GM18519 (cell line): ENCODE measurements around the gene ADGRL3.
"Not testable (repeated sequence)": the region's sequence is repeated elsewhere in the genome, so short reads cannot be mapped to it uniquely, and the experiment has no call there.

Source experiments
- ATAC-seq: cut with Tn5 transposase; IDR thresholded peaks from one replicate; pipeline ENCODE4 v1.9.1; 2021; ENCODE audit warnings: mild to moderate bottlenecking, moderate library complexity; ENCODE audit not compliant: unreplicated experiment, low FRiP score

The ADGRL3 gene

DNA sequence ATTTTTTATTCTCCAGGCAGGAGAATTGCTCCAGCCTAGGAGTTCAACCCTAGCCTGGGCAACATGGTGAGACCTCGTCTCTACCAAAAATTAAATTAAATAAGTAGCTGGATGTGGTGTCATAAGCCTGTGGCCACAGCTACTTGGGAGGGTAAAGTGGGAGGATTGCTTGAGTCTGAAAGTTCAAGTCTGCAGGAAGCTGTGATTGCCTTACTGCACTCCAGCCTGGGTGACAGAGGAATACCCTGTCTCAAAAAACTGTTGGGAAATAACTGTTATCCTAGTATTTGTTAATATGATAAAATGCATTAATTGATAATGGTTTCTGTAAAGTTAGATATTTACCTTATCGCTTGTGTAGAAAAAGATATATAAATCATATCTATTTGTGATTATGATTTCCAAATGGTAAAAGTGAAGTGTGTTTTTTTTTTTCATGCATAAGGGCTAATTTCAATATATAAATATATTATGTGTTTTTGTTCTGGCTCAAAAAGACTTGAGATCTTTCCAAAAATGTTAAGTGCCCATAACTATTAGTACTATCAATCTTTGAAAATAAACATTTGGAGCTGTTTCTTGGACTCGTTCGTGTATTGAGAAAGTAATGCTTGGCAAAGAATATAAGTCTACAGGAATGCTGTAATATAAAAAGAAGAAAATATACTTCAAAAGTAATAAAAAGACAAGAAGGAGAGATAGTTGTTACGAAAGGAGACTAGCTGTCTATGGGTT lies 396.6 kb downstream of the ADGRL3 start:
- ATAC-seq: no peak

- no peak for ATAC-seq
Measured at GRCh38 chr4:61603086-61603485, 403.0 kb downstream of the ADGRL3 start.

- no peak for ATAC-seq
Measured at GRCh38 chr4:61604054-61604453, 403.9 kb downstream of the ADGRL3 start.

DNA sequence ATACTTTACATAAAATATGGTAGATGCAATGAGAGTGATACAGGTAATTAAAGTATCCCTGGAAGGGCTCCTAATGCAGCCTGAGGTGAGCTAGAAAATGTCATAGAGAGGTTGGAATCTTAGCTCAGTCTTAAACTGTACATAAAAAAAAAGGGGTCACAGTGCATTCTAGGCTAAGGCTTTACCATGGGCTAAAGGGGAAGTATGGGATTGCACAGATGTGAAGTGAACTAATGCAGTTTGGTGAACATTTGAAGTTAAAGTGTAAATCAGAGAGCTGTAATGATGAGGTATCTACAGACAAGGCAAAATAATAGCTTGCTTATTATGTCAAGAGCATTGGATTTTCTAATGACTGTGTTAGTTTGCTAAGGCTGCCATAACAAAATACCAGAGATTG lies 405.9 kb downstream of the ADGRL3 start:
- no peak for ATAC-seq

GRCh38 chr4:61614231-61614630 lies 414.1 kb downstream of the ADGRL3 start:
- ATAC-seq: no peak

- no peak for ATAC-seq
Measured at GRCh38 chr4:61619528-61619927, 419.4 kb downstream of the ADGRL3 start.

DNA sequence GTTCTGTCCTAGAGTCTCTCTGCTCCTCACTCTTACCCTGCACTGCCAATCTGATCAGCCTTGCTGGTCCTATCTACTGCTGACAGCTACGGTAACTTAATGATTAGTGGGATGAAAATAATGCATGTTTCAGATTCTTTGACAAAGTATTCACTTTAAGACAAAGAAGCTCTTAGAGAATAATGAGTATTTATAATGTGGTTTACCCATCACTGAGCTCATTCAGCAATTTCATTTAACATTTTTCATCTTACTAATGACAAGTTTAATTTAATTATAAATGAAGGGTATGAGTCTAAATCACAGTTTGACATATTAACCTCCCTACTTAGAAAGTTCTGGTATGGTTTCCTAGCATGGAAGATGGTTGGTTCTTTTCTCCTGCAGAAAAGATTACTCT lies 428.2 kb downstream of the ADGRL3 start:
- ATAC-seq: no peak

DNA sequence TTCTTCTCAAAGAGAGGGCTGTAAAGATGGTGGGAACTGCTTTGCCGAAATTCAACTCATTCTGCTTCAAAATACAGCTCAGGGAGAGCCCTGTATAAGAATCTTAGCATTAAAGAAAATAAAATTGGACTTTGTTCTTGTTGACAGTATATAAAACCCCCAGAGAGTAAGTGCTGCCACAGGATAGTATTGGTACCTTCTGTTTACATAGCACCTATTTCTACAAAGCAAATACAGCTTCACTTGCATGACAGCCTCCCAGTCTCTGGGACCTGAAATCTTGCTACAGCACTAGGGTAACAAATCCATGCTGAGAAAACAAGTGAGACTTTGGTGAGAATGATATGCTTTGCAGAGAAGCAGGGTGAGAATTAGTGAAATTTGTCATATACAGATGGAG lies 428.6 kb downstream of the ADGRL3 start:
- no peak for ATAC-seq

GRCh38 chr4:61630548-61630947 lies 430.4 kb downstream of the ADGRL3 start:
- no peak for ATAC-seq

DNA sequence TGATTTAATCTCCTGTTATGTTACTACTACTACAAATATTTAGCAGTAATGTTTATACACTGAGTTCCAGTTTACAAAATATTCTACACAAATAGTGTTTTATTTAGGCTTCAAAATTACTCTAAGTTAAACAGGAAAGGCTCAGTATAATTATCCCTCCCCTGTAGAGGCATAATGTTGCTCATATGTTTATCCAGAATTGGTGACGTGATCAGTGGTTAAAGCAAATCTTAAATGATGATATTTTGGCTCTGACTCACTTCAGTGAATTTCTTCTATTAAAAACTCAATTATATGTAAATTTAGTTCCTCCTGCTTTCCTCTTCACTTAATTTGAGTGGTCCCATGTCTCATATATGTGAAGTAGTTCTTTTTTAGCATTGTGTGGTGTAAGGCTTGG lies 438.5 kb downstream of the ADGRL3 start:
- ATAC-seq: no peak

DNA sequence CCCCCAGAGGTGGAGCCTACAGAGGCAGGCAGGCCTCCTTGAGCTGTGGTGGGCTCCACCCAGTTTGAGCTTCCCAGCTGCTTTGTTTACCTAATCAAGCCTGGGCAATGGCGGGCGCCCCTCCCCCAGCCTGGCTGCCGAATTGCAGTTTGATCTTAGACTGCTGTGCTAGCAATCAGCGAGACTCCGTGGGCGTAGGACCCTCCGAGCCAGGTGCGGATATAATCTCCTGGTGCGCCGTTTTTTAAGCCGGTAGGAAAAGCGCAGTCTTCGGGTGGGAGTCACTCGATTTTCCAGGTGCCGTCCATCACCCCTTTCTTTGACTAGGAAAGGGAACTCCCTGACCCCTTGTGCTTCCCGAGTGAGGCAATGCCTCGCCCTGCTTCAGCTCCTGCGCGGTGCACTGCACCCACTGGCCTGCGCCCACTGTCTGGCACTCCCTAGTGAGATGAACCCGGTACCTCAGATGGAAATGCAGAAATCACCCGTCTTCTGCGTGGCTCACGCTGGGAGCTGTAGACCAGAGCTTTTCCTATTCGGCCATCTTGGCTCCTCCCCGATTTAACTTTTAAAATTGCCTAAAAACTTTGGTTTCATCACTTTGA lies 446.7 kb downstream of the ADGRL3 start:
- not testable (repeated sequence) for ATAC-seq

- ATAC-seq: no peak
Measured at GRCh38 chr4:61648264-61648663, 448.1 kb downstream of the ADGRL3 start.

DNA sequence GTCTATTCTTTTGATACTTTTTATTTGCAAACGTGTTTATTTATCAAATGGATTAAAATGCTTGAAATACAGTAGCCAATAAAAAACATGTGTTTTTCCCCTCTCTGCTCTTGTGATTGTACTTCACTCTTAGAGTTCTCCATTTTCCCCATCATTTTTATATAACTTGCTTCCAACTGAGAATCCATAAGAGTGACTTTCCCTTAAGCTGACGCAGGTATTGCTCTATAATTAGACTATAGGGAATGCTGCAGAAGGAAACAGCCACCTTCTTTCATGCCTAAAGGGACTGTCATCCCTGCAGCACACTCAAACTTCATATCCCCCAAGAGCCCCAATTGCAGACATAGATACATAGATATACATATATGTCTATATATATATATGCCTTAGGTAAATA lies 456.9 kb downstream of the ADGRL3 start:
- ATAC-seq: no peak

DNA sequence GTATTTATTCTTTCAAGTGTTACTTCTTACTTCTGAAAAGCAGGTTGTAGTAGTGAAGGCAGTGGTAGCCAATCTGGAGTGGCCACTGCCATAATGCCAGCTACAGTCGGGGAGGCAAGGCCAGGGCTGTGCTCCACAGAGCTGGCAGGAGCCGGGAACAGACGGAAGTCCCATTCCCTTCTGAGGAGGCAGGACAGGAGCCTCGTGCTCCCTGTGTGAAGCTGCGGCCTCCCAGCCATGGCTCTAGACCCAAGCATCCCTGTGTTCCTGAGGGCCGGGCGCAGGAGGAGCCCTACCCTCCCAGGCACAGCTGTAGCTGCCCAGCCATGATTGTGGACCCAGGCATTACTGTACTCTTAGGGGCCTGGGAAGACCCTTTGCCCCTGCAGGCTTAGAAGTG lies 461.8 kb downstream of the ADGRL3 start:
- no peak for ATAC-seq

DNA sequence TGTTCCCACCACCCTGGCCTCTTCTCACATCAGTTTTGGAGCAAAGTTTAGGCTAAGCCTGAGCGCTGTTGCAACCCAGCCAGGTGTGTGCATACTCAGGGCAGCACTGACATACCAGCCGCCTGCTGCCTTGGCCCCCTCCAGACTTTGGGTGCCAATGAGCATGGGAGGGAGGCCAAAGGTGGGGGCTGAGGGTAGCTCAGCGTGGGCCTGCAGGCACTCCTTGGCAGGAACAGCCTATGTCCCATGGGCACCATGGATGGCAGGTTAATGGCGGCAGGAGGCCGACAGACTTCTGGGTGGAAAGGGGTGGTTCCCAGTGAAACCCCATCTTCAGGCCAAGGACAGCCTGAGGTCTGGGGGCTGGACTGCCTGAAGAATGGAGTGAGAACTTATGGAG lies 462.2 kb downstream of the ADGRL3 start:
- ATAC-seq: no peak

DNA sequence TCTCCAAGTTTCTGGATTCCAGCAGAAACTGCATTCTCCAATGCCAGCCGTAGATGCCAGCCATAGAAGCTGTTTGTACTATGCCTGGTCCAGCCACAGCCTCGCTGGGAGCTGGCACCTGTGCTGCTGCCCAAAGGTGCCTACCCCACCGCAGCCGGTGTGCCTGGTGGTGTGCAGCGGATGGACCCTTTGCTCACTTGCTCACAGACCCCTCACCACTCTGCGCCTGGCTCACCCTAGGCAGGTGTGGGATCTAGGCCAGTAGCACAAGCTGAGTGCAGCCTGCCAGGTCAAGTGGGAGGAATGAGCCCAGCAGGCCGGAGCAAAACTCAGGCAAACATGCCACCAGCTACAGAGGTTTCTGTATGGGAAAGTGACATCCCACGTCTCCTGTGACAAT lies 463.2 kb downstream of the ADGRL3 start:
- ATAC-seq: no peak

DNA sequence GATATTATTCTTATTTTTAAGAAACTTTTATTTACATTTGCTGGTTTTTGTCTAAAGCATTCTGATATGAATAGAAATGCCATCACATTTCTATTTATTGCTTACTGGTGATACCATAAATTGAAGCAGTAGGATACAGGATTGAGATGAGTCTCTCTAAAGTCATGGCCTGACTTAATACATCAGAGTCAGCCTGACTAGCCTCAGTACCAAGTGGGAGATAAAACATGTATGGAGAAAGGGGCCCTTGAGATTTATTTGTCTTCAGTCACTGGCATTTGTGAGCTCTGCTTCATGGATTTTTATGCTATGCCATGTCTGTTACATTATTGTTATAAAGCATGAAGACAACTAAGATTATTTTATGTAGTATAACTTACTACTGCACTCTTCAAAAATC lies 465.5 kb downstream of the ADGRL3 start:
- no peak for ATAC-seq

GRCh38 chr4:61666244-61666643 lies 466.1 kb downstream of the ADGRL3 start:
- no peak for ATAC-seq

- no peak for ATAC-seq
Measured at GRCh38 chr4:61671599-61671998, 471.5 kb downstream of the ADGRL3 start.

GRCh38 chr4:61675464-61675863 lies 475.3 kb downstream of the ADGRL3 start:
- no peak for ATAC-seq

DNA sequence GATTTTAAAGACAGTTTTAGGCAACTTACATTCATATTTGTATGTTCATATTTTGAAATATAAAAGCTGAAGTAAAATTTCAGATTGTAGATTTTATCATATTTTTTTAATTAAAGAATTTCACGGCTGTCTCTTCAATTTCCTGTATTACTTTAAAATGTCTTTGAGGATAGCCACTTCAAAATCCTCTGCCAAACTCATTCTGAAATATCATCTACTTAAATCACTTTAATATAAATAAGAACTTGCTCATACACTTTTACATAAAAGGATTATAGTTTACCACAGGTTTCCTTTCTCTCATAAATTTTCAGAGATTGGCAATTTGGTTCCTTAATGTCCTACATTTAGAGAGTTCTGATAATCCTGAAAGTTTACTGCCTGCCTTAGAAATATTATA lies 478.2 kb downstream of the ADGRL3 start:
- no peak for ATAC-seq

DNA sequence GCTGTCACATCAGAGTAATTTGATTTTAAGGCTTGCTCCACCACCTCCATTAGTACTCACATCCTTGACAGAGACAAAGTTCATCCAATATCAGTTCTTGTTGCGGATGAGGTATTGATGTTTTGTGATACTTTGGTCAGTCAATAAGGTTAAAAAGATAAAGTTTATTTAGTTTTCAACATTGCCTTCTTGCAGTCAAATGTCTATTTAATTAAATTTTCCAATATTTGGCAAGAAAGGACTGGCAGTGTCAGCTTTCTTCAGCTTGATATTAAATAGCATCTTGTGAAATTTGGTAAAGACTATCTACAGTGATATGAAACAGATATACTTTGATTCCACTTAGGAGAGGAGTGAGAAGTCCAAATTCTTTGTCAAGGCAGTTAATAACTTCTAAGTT lies 493.4 kb downstream of the ADGRL3 start:
- no peak for ATAC-seq
